HG03108 (cell line): ENCODE results near the gene SLC45A2.
A peak's percentile ranks its signal among the peaks of the same experiment; 100 is the strongest.
"Not testable (repeated sequence)": the region's sequence is repeated elsewhere in the genome, so short reads cannot be mapped to it uniquely, and the experiment has no call there.

Source experiments
- ATAC-seq: cut with Tn5 transposase; IDR thresholded peaks from one replicate; pipeline ENCODE4 v1.9.1; 2021; ENCODE audit warnings: moderate library complexity; ENCODE audit not compliant: unreplicated experiment

The SLC45A2 gene

GRCh38 chr5:33984671-33985124, at the start of gene SLC45A2:
SLC45A2 (minus strand) TSS chr5:33984693; CDS start chr5:33984583, 110 bp downstream.
- ATAC-seq, result no peak

DNA sequence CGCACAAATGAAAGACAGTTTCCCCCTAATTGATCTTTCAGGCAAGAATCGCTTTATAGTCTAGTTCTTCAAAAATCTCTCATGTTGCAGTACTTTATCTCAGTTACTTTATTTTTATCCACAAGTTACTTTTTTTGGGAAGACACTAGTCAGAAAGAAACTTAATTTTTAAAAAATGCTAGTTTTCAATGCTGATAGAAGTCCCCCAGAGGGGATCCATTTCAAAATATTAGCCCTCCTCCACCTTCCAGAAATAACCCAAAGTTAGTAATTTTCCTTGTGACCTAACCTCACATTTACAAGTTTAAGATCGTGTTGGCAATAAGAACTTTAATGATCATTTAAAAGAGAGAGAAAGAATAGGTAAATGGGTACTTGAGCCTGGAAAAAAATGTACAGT, 47.5 kb upstream of the SLC45A2 start:
- ATAC-seq, result no peak

DNA sequence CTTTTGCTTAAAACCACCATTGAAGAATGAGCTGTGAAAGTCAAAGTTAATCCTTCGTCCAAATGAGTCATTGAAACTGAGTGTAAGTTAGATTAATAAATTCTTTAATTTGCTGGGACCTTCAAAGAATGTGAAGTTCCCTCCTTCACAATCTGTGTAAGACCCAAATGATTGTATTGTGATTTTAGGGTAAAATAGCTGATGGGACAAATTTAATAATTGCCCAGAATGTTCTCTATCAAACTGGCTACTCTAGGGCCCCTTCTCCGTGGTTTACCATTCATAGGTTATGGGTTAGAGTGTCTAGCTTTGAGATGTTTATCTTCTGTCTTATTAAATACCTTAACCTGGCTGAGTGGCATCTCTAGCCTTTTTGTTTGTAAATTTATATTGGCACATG, 46.6 kb upstream of the SLC45A2 start:
- no peak for ATAC-seq

DNA sequence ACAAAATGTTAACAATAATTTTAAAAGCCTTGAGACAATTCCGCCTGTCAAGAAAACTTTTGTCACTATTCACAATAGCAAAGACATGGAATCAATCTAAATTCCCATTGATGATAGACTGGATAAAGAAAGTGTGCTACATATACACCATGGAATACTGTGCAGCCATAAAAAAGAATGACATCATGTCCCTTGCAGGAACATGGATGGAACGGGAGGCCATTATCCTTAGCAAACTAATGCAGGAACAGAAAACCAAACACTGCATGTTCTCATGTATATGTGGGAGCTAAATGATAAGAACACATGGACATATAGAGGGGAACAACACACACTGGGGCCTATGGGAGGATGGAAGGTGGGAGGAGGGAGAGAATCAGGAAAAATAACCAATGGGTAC, 46.1 kb upstream of the SLC45A2 start:
- not testable (repeated sequence) for ATAC-seq

- ATAC-seq, result no peak
Observed at GRCh38 chr5:34030048-34030447, 45.6 kb upstream of the SLC45A2 start.

DNA sequence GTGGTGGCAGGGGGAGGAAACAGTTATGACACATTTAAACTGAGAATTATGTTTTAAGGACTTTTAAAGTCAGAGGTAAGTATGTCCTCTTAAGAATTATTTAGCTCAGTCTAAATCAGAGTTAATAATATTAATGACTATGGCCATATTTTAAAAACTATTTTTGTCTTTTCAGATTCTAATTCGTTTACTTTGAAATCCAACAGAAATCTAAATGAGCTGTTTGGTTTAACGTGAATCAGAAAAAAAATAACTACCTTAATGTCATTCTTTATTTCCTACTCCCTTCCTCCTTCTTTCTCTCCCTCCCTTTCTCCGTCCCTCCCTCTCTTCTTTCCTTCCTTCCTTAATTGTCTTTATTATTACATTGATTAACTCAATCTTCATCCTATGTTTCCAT, 43.9 kb upstream of the SLC45A2 start:
- no peak for ATAC-seq

DNA sequence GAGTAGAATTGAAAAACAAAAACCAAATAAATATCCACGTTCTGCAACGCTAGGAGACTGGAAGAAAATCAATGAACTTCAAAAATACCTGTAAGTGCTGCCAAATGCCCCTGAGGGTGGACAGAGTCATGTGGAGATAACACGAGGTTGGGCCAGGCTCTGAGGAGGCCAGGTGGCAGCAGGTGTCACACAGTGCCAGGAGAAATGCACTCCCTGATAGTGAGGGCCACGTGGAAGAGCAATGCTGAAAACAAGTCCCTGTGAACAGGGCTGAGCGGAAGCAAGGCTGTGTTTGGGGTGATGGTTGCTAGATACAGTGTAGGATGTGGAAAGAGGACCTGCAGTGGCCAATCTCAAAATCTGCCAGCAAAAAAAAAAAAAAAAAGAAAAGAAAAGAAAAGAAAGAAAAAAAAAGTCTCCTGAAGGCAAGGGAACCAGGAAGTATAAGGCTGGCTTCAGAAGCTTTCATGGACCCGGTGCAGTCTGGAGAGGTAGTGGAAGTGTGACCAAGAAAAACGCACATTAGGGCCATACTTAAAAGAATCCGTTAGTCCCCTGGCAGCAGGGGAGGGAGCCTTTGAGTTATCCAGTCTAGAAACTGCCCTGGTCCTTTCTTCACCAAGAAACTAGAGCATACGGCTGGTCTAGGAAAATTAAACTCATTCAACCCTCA, 41.7 kb upstream of the SLC45A2 start:
- ATAC-seq, result no peak

- peak; percentile 95 for ATAC-seq
Observed at GRCh38 chr5:34022121-34022705, 37.7 kb upstream of the SLC45A2 start.

DNA sequence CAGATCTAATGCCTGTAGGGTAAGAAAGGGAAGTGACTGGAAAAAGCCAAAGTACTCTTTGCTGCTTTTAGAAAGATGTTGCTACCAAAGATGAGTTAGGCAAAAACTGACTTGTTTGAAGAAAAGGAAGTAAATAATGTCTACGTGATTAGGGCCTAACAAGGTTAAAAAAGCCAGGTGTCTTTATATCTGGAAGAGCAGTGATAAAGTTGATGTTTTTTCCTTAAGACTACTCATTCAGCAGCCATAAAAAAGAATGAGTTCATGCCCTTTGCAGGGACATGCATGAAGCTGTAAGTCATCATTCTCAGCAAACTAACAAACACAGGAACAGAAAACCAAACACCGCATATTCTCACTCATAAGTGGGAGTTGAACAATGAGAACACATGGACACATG, 36.8 kb upstream of the SLC45A2 start:
- ATAC-seq, result no peak

DNA sequence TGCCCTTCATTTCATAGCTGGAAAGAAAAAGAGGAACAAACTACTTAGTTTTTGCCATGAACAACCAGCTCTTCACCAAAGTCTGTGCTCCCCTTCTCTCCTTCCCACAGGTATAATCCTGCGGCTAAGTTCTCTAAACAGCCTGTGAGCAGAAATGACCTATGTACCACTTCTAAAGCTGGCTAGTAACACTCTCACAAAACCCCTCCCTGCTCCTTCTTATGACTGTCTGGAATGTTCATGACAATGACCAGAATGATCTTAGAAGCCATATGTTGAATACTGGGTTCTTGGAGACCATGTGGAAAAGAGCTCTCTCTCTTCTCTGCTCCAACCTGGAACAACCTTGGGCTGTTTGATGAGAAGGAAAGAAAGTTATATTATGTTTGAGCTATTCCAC, 36.2 kb upstream of the SLC45A2 start:
- no peak for ATAC-seq

DNA sequence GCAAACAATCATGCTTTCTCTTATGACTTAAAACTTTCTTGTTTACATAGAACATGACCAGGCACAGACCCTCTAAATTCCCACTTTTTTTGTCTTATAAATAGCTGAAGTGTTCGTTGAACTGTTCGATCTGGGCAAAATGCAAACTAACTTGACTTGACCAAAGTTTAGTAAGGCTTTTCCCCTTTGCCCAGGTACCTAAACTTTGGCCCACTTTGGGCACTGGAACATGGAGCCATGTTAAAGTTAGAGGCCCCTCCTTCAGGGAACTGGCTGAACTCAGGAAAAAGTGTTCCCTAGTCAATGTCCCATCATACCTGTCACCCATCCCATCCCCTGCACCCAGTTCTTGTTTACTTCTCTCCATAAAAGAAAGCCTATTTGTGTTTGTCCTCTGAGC, 32.8 kb upstream of the SLC45A2 start:
- no peak for ATAC-seq

DNA sequence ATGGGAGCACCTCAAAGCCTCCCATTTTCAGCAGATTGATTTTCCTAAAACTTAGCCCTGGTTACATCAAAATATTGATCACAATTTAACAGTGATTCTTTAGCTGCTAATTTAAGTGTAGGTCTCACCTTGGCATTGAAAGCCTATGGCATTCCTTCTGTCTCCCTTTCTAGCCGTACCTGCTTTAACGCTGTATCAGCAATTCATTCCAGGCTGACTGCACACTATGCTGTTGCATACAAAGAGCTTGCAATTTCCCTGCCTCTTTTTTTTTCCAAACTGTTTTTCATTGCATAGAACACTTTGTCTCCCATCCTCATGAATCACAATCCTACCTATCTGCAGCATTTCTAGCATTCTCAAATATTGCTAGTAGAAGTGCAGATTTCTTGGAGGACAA, 32.3 kb upstream of the SLC45A2 start:
- no peak for ATAC-seq

DNA sequence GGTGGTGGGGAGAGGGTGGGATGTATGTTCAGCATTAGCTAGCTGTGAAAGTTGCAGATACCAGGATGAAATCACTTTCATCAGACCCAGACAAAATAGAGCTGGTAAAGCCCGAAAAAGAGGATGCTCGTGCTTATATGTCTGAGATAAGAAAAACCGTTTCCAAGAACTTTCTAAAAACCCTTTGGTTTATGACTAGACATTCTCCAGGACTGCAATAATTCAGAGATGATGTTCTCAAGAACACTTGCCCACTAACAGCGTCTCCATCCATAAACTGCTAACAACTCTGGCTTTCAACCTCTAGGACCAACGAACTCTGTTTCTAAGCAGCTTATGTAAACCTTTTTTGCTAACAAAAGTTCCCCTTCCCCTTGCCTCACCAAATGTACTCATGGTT, 31.7 kb upstream of the SLC45A2 start:
- no peak for ATAC-seq

DNA sequence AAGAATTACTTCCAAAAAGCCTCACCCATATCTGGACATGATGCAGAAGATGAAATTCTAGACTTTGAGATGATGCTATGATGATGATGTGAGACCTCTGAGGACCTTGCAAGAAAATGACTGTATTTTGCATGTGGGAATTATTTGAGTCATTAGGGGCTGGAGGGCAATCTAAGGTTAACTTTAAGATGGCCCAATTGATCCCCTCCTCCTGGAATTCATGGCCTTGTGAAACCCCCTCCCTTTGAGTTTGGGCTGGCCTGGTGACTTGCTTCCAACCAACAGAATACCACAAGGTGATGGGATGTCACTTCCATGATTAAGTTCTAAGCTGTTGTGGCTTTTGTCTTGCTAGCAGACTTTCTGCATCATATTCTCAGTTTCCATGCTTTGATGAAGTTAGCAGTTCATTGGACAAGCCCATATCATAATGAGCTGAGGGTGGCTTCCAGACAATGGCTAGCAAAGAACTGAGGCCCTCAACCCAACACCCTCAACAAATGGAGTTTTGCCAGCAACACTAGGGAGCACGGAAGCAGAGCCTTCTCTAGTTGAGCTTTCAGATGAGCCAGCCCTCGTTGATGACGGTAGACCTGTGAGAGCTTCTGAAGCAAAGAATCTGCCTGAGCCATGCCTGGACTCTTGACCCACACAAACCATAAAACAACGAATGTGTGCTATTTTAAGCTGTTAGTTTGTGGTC, 30.8 kb upstream of the SLC45A2 start:
- ATAC-seq, result no peak

DNA sequence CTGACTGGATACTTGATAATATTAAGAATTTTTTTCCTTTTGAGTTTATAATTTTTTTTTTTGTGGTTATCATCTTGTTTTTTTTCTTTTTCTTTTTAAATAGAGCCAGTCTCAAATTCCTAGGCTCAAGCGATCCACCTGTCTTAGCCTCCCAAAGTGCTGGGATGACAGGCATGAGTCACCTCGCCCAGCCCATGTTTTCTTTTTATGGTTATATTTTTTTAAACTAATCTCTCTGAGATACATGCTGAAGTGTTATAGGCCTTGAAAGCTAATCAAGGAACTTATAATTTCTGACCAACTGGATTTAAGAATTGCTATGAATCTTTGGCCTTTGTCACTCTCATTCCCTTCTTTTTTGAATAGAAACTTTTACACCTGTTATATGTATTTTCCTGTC, 30.1 kb upstream of the SLC45A2 start:
- ATAC-seq, result no peak

GRCh38 chr5:34013547-34013946, 29.1 kb upstream of the SLC45A2 start:
- ATAC-seq, result no peak

DNA sequence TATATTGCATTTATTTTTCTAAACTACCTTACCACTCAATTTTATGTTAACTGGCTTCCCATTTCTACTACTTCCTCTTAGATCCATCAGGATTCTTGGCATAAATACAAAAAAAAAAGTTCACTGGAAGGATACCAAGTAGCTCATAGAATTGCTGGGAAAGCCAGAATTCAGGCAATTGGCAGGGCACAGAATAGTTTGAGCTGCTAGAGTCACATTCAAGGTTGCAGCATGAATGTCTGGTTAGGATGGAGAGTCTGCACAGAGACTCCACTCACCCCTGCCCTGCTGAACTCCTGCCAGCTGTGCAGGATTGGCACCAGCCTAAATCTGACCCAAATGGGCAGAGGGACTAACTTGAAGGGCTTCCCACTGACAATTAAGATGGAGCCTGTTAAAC, 28.3 kb upstream of the SLC45A2 start:
- ATAC-seq, result no peak

DNA sequence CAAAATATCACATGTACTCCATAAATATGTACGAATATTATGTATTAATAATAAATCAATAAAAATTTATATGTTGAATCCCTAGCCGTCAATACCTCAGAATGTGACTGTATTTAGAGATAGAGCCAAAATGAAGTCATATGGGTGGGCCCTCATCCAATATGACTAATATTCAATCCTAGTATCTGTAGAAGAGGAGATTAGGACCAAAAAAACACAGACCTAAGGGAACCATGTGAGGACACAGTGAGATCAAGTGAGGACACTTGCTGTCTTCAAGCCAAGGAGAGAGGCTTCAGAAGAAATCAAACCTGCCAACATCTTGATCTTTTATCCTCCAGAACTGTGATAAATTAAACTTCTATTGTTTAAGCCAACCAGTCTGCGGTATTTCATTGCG, 27.0 kb upstream of the SLC45A2 start:
- no peak for ATAC-seq

- not testable (repeated sequence) for ATAC-seq
Observed at GRCh38 chr5:34010146-34010545, 25.7 kb upstream of the SLC45A2 start.

DNA sequence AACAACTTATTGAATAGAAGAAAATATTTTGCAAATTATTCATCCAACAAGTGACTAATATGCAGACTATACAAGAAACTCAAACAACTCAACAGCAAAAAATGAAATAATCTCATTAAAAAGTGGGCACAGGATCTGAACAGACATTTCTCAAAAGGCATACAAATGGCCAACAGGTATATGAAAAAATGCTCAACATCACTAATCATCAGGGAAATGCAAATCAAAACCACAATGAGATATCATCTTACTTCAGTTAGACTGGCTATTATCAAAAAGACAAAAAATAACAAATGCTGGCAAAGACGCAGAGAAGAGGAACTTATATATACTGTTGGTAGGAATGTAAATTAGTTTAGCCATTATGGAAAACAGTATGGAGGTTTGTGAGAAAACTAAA, 25.1 kb upstream of the SLC45A2 start:
- no peak for ATAC-seq

DNA sequence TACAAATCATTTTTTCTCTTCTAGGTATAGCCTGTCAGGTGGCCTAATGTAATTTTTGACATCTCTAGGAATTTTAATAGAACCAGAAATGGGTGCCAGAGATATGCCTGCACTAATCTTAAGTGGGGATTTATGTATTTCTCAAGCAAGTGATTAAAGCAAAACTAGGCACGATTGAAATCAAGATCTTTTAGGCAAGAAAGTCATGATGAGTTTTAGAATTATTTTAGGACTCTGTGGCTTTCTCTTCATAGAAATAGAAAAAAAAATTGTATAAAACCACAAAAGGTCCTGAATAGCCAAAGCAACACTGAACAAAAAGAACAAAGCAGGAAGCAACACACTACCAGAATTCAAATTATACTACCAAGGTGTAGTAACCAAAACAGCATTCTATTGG, 24.3 kb upstream of the SLC45A2 start:
- no peak for ATAC-seq
